HUES48 (cell line): ENCODE data around the gene WNT3.

Source experiments
- H3K27ac ChIP-seq: one replicate; pipeline ENCODE4 v1.7.0; 2013; ENCODE audit warnings: low read depth, low read length, inconsistent platforms
- H3K27me3 ChIP-seq: 2 replicates; pipeline ENCODE4 v1.6.1; 2013; ENCODE audit warnings: mild to moderate bottlenecking, low read length; ENCODE audit not compliant: control insufficient read depth, insufficient read depth
- H3K36me3 ChIP-seq: 2 replicates; pipeline ENCODE4 v1.6.1; 2013; ENCODE audit warnings: low read length; ENCODE audit not compliant: control insufficient read depth, insufficient read depth
- H3K4me1 ChIP-seq: 2 replicates; pipeline ENCODE4 v1.6.1; 2013; ENCODE audit warnings: mild to moderate bottlenecking, low read length; ENCODE audit not compliant: control insufficient read depth, insufficient read depth
- H3K4me3 ChIP-seq: 2 replicates; pipeline ENCODE4 v1.5.1; 2013; ENCODE audit warnings: mild to moderate bottlenecking, low read depth, low read length
- H3K9ac ChIP-seq: 2 replicates; pipeline ENCODE4 v1.6.1; 2013; ENCODE audit warnings: mild to moderate bottlenecking, low read depth, low read length, moderate library complexity
- H3K9me3 ChIP-seq: 2 replicates; pipeline ENCODE4 v1.6.1; 2013; ENCODE audit warnings: low read length; ENCODE audit not compliant: control insufficient read depth, insufficient read depth

WNT3 gene

GRCh38 chr17:46782250-46782953 is 36.1 kb downstream of the WNT3 start:
- no peaks in the 10 kb centered on the region for H3K36me3 ChIP-seq
- peaks cover 27% of the 10 kb centered on the region for H3K27me3 ChIP-seq
- no peaks in the 10 kb centered on the region for H3K4me1 ChIP-seq
- no peak overlapping the region for H3K27ac ChIP-seq
- no peak overlapping the region for H3K9ac ChIP-seq
- H3K9me3 ChIP-seq = no peaks in the 10 kb centered on the region
- no peak overlapping the region for H3K4me3 ChIP-seq

GRCh38 chr17:46780003-46780373 is 38.5 kb downstream of the WNT3 start:
- Histone ChIP-seq H3K27me3 (peaks cover 45% of the 10 kb centered on the region), H3K4me3 (no peak overlapping the region), H3K27ac (no peak overlapping the region), H3K4me1 (no peaks in the 10 kb centered on the region), H3K9ac (no peak overlapping the region), H3K36me3 (no peaks in the 10 kb centered on the region), H3K9me3 (no peaks in the 10 kb centered on the region)

GRCh38 chr17:46777943-46778915 is 40.3 kb downstream of the WNT3 start:
- peaks cover 62% of the 10 kb centered on the region for H3K27me3 ChIP-seq
- no peak overlapping the region for H3K4me3 ChIP-seq
- no peak overlapping the region for H3K27ac ChIP-seq
- no peaks in the 10 kb centered on the region for H3K36me3 ChIP-seq
- no peaks in the 10 kb centered on the region for H3K9me3 ChIP-seq
- peaks cover 11% of the 10 kb centered on the region for H3K4me1 ChIP-seq
- no peak overlapping the region for H3K9ac ChIP-seq

GRCh38 chr17:46776298-46777005 is 42.0 kb downstream of the WNT3 start:
- Histone ChIP-seq H3K9ac (no peak overlapping the region), H3K4me1 (peaks cover 16% of the 10 kb centered on the region), H3K4me3 (no peak overlapping the region), H3K36me3 (no peaks in the 10 kb centered on the region), H3K27me3 (peaks cover 64% of the 10 kb centered on the region), H3K27ac (no peak overlapping the region), H3K9me3 (no peaks in the 10 kb centered on the region)

- Histone ChIP-seq H3K27me3 (peaks cover 76% of the 10 kb centered on the region), H3K9me3 (no peaks in the 10 kb centered on the region), H3K4me3 (no peak overlapping the region), H3K9ac (no peak overlapping the region), H3K36me3 (no peaks in the 10 kb centered on the region), H3K27ac (no peak overlapping the region), H3K4me1 (peaks cover 24% of the 10 kb centered on the region)
Observed at GRCh38 chr17:46774108-46774737, 44.3 kb downstream of the WNT3 start.

GRCh38 chr17:46773676-46774075 is 44.8 kb downstream of the WNT3 start:
- no peak overlapping the region for H3K27ac ChIP-seq
- H3K27me3 ChIP-seq = peaks cover 77% of the 10 kb centered on the region
- H3K4me3 ChIP-seq = no peak overlapping the region
- no peaks in the 10 kb centered on the region for H3K9me3 ChIP-seq
- H3K4me1 ChIP-seq = peaks cover 24% of the 10 kb centered on the region
- no peaks in the 10 kb centered on the region for H3K36me3 ChIP-seq
- no peak overlapping the region for H3K9ac ChIP-seq

- Histone ChIP-seq H3K27me3 (peaks cover 77% of the 10 kb centered on the region), H3K9me3 (no peaks in the 10 kb centered on the region), H3K9ac (no peak overlapping the region), H3K4me3 (peak overlapping the region; percentile 20; the same call in 1 of the 2 replicates), H3K4me1 (peaks cover 24% of the 10 kb centered on the region), H3K36me3 (no peaks in the 10 kb centered on the region; the same call in 1 of the 2 replicates), H3K27ac (peak overlapping the region; percentile 100)
Observed at GRCh38 chr17:46773221-46773605, 45.3 kb downstream of the WNT3 start.

GRCh38 chr17:46772475-46773220 is 45.8 kb downstream of the WNT3 start:
- Histone ChIP-seq H3K27ac (peak overlapping the region; percentile 100), H3K9ac (peak overlapping the region; percentile 77), H3K36me3 (no peaks in the 10 kb centered on the region; the same call in 1 of the 2 replicates), H3K9me3 (no peaks in the 10 kb centered on the region), H3K27me3 (peaks cover 74% of the 10 kb centered on the region), H3K4me1 (peaks cover 24% of the 10 kb centered on the region), H3K4me3 (peak overlapping the region; percentile 68)

GRCh38 chr17:46771561-46772474 is 46.7 kb downstream of the WNT3 start:
- Histone ChIP-seq H3K27me3 (peaks cover 65% of the 10 kb centered on the region), H3K9ac (peak overlapping the region; percentile 77), H3K36me3 (no peaks in the 10 kb centered on the region; the same call in 1 of the 2 replicates), H3K27ac (peak overlapping the region; percentile 100), H3K4me3 (peak overlapping the region; percentile 68), H3K9me3 (no peaks in the 10 kb centered on the region), H3K4me1 (peaks cover 24% of the 10 kb centered on the region)
